Measurements from ENCODE around the gene MIPOL1. TPM values are rescaled to one million over a fixed set of nuclear protein-coding genes. Genes with fewer than 3 reads are reported as not detected.

MIPOL1 gene
- total and polyA plus RNA-seq, 2 of the 13 experiments (the other 11 are each of a cell fraction or from before 2014, with no cell fraction given): 8.6 to 34.2 TPM

GRCh38 chr14:37583358-37584210 lies 385.8 kb downstream of the MIPOL1 start (continued):
- peak; percentile 9; the same call in 1 of the 2 replicates for TF ChIP-seq NCOA2 (CRISPR knock-in tag; IDR thresholded peaks at IDR 0.05)
- TF ChIP-seq, protein P1, sequence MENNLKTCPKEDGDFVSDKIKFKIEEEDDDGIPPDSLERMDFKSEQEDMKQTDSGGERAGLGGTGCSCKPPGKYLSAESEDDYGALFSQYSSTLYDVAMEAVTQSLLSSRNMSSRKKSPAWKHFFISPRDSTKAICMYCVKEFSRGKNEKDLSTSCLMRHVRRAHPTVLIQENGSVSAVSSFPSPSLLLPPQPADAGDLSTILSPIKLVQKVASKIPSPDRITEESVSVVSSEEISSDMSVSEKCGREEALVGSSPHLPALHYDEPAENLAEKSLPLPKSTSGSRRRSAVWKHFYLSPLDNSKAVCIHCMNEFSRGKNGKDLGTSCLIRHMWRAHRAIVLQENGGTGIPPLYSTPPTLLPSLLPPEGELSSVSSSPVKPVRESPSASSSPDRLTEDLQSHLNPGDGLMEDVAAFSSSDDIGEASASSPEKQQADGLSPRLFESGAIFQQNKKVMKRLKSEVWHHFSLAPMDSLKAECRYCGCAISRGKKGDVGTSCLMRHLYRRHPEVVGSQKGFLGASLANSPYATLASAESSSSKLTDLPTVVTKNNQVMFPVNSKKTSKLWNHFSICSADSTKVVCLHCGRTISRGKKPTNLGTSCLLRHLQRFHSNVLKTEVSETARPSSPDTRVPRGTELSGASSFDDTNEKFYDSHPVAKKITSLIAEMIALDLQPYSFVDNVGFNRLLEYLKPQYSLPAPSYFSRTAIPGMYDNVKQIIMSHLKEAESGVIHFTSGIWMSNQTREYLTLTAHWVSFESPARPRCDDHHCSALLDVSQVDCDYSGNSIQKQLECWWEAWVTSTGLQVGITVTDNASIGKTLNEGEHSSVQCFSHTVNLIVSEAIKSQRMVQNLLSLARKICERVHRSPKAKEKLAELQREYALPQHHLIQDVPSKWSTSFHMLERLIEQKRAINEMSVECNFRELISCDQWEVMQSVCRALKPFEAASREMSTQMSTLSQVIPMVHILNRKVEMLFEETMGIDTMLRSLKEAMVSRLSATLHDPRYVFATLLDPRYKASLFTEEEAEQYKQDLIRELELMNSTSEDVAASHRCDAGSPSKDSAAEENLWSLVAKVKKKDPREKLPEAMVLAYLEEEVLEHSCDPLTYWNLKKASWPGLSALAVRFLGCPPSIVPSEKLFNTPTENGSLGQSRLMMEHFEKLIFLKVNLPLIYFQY (CRISPR knock-in tag; IDR thresholded peaks at IDR 0.05; ENCODE audit: borderline replicate concordance): peak; percentile 97
- TF ChIP-seq CTCF (CRISPR knock-in tag; IDR thresholded peaks at IDR 0.05): peak; percentile 32; the same call in 1 of the 2 replicates
- TF ChIP-seq ZNF660 (CRISPR knock-in tag; IDR thresholded peaks at IDR 0.05; ENCODE audit: borderline replicate concordance, low read depth): no peak
- TF ChIP-seq ZNF766 (CRISPR knock-in tag; IDR thresholded peaks at IDR 0.05; ENCODE audit: borderline replicate concordance): peak; percentile 75; the same call in 1 of the 2 replicates
- TF ChIP-seq MXD1 (CRISPR knock-in tag; IDR thresholded peaks at IDR 0.05): peak; percentile 66; the same call in 1 of the 2 replicates
- no peak for TF ChIP-seq ZBTB21 (CRISPR knock-in tag; IDR thresholded peaks at IDR 0.05)
- peak; percentile 70; the same call in 1 of the 2 replicates for TF ChIP-seq KMT2A (CRISPR knock-in tag; IDR thresholded peaks at IDR 0.05)
- TF ChIP-seq KLF16 (CRISPR knock-in tag; IDR thresholded peaks at IDR 0.05): peak in 1 of 2 experiments; percentile 15; a peak in 1 of 4 replicates
- peak; percentile 57 for TF ChIP-seq ELF1 (CRISPR knock-in tag; IDR thresholded peaks at IDR 0.05)
- peak; percentile 84; the same call in 1 of the 2 replicates for TF ChIP-seq ZNF292 (CRISPR knock-in tag; IDR thresholded peaks at IDR 0.05; ENCODE audit: borderline replicate concordance, low read depth)
- TF ChIP-seq HBP1 (CRISPR knock-in tag; IDR thresholded peaks at IDR 0.05; ENCODE audit: low read depth): no peak
- TF ChIP-seq ETV5 (CRISPR knock-in tag; IDR thresholded peaks at IDR 0.05; ENCODE audit: borderline replicate concordance): peak; percentile 70
- no peak for TF ChIP-seq ZNF12 (CRISPR knock-in tag; IDR thresholded peaks at IDR 0.05)
- TF ChIP-seq MED13 (CRISPR knock-in tag; IDR thresholded peaks at IDR 0.05): 0 out of 2 replicates have a peak, but pooled peaks have one; percentile 12
- TF ChIP-seq, protein P2, sequence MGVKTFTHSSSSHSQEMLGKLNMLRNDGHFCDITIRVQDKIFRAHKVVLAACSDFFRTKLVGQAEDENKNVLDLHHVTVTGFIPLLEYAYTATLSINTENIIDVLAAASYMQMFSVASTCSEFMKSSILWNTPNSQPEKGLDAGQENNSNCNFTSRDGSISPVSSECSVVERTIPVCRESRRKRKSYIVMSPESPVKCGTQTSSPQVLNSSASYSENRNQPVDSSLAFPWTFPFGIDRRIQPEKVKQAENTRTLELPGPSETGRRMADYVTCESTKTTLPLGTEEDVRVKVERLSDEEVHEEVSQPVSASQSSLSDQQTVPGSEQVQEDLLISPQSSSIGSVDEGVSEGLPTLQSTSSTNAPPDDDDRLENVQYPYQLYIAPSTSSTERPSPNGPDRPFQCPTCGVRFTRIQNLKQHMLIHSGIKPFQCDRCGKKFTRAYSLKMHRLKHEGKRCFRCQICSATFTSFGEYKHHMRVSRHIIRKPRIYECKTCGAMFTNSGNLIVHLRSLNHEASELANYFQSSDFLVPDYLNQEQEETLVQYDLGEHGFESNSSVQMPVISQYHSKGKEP (CRISPR knock-in tag; IDR thresholded peaks at IDR 0.05): 0 out of 2 replicates have a peak, but pooled peaks have one; percentile 69
- 0 out of 2 replicates have a peak, but pooled peaks have one; percentile 31 for TF ChIP-seq ZC3H4 (CRISPR knock-in tag; IDR thresholded peaks at IDR 0.05; ENCODE audit: borderline replicate concordance)
- peak; percentile 39; the same call in 1 of the 2 replicates for TF ChIP-seq ZNF724P (CRISPR knock-in tag; IDR thresholded peaks at IDR 0.05; ENCODE audit: borderline replicate concordance)
- TF ChIP-seq SP1 (IDR thresholded peaks at IDR 0.05): no peak
- TF ChIP-seq SP1 (CRISPR knock-in tag; IDR thresholded peaks at IDR 0.05): 0 out of 2 replicates have a peak, but pooled peaks have one; percentile 17
